GM19240 (cell line): ENCODE data around the gene PSMC3.

ENCODE experiments used
- DNase-seq: peaks from one replicate; pipeline ENCODE4 v3.0.0; 2011; ENCODE audit warnings: low spot score; ENCODE audit not compliant: insufficient read length

PSMC3 gene

DNA sequence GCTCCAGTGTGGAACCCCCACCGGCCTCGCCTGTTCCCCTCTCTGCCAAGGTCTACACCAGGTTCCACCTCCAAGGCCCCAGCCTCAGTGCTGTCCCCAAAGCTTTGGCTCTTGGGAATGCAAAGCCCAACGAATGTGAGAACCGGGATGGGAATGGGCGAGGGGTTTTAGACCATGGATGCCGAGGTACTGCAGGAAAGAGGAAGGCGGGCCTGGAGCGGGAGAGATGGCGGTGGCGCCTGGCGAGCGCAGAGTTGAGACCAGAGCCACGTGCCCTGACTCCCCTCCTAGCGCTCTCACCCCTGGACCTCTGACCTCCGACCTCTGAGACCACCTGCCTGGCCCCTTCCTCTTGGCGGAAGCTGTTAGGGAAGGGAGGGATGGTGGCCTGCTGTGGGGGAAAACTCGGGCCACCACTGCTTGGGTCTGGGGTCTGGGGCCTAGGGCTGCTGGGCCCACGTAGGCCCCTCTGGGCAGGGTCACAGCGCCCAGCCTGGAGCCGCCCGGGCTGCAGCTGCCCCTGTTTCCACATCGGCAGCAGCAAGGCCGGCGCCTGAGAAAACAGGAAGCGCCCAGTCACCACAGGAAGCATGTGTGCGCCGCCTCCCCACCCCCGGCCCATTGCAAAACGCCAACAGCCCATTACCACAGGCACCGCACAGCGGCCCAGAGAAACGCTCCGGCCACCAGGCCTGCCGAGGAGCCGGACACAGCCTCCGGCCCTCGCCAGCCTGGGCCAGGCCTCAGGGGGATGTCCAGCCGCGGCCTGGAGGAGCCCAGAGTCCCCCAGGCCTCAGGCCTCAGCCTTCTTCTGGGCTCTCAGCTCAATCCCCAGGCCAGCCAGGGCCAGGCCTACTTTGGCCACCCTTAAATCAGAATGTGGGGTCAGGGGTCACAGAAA is 31.7 kb downstream of the PSMC3 start:
- peak; percentile 81 for DNase-seq

GRCh38 chr11:47394050-47394321 is 32.3 kb downstream of the PSMC3 start:
- no peak for DNase-seq

DNA sequence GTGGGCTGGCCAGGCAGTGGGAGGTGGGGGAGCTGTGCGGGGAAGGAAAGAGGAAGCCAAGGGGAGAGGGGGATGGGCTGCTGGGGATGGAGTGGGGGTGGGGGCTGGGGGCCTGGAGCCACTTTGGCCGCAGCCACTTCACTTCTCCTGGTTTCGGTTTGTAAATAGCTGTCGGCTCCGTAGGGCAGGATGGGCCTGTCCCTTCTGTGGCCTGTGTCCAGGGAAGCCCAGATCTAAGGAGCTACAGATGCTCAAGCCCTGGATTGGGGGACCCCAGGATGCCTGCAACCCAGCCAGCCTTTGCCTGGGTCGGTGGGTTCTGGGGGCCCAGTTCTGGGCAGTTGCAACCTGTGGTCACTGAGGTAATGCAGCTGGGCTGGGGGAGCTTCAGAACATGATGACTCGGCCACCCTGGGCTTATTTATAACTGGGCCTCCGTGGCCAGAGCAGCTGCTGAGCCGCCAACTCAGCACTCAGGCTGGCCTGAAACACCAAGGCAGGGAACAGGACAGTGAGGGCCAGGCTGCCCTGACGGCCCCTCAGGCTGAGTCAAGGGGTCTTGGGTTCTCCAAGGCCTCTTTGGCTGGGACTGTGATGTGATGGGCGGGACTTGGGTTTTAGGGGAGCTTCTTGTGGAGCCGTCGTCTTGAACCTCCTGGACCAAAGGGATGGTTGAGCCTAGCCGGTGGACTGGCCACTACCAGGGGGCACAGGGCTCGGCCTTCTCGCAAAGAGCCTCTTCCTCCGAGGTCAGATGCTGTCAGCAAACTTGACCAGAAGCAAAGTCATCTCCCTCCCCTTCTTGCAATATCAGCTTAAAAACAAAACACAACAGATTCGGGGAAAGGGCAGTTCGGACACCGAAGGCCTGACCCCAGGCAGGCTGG is 32.8 kb downstream of the PSMC3 start:
- no peak for DNase-seq

- no peak for DNase-seq
Measured at GRCh38 chr11:47392546-47393162, 33.6 kb downstream of the PSMC3 start.

- DNase-seq = no peak
Measured at GRCh38 chr11:47391711-47392432, 34.4 kb downstream of the PSMC3 start.

GRCh38 chr11:47391077-47391583 is 35.1 kb downstream of the PSMC3 start:
- DNase-seq = no peak

- no peak for DNase-seq
Measured at GRCh38 chr11:47390422-47390760, 35.8 kb downstream of the PSMC3 start.

- no peak for DNase-seq
Measured at GRCh38 chr11:47389577-47390421, 36.4 kb downstream of the PSMC3 start.

DNA sequence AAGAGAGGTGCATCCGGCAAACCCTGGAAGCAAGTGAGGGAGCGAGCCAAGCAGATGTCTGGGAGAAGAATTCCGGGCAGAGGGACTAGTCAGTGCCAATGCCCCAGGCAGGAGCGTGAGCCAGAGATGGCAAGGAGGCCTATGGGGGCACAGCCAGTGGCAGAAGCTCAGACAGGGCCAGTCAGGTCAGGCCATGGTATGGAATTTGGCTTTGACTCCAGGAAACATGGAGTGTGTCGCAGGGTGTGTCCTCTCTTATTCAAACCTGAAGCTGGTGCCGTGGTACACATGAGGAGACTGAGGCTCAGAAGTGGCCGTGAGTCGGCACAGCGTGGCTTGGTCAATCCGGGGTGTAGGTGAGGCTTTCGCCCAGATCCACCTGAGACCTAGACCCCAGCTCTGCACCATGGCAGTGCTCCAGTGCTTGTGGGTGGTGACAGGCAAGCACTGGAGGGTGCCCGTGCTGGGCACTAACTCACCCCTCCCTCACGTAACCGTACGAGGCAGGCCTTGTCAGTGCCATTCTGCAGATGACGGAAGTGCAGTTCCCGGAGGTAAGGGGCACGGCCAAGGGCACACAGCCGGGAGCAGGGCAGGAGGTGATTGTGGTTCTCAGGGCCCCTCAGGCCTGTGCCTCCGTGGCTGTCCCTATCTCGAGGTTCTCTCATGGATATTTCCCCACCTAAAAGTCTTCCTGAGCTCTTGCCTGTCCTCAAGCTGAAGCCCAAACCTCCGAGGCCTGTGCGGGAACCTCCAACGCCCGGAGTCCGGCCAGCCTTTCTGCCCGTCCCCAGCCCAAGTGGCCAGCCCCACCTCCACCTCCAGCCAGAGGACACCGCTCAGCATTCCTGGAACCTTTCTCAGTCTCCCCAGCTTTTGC is 37.3 kb downstream of the PSMC3 start:
- DNase-seq = no peak

DNA sequence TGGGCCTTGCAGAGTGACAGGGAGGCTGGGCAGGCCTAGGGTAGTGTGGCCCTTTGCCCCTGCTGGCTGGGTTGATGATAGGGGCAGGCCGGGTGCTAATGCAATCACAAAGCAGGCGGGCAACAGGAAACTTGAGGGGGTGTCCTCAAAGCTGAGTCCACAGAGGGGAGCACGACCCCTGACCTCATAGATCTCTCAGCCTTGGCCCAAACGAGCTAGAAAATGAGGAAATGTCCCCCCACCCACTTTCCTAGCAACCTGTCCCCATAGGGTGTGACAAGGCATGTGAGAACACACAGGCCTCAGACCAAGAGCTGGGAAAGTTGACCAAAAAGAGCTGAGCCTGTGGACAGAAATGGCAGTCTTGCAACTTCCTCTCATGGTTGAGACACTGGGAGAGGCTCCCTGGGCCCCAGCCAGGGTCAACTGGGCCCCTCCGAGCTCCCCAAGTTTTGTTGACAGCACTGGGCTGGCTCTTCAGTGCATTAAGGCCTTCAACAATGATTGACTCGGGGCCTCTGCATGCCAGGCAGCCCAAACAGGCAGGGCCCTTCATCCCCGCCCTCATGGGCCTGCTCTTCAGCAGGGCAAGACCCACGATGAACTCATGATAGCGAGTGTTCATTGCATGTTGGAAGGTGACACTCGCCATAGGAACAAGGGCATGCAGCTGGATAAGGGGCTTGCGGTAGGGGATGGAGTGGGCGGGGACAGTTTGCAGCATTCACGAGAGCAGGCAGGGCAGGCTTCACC is 38.1 kb downstream of the PSMC3 start:
- no peak for DNase-seq

DNA sequence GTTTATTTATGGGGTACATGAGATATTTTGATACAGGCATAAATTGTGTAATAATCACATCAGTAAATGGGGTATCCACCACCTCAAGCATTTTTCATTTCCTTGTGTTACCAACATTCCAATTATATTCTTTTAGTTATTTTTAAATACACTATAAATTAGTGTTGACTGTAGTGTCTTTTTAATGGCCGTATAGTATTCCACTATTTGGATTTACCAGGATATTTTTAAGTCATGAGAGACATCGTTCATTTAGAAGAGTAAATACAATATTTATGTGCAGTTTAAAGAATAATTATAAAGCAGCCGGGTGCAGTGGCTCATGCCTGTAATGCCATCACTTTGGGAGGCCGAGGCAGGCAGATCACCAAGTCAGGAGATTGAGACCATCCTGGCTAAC is 41.7 kb downstream of the PSMC3 start:
- no peak for DNase-seq

DNA sequence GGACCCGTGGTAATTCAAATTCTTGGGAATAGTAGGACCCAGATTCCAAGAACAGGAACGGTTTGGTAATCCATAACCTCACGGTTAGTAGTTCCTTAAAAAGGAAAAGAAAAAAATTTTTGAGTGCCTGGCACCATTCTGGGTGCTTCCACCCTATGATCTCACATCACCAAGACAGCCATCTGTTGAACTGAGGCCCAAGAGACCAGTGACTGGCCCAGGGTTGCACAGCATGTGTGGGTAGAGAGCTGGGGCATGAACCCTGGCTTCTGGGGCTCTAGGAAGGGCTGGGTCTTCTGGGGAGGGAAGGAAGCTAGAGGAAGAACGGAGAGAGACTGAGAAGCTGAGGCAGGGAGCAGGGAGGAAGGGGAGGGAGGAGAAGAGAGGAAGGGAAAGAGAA is 43.2 kb downstream of the PSMC3 start:
- DNase-seq = no peak

GRCh38 chr11:47380078-47380477 is 46.2 kb downstream of the PSMC3 start:
- DNase-seq = no peak

- DNase-seq = no peak
Measured at GRCh38 chr11:47379317-47379716, 46.9 kb downstream of the PSMC3 start.

DNA sequence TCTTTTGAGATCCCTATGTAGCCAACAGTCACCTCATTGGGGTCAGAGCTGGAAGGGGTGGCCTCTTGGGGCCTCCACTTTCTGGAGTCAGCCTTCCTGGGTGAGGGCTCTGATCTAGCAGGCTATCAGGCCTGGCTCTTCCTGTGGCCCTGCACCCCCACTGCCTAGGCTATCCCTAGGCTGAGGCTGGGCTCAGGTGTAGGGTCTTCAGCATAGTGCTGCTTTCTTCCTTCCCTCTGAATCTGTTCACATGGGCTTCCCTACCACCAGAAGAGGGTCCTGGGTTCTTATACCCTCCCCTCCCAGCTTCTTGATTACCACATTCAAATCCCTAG is 47.4 kb downstream of the PSMC3 start:
- no peak for DNase-seq

- peak; percentile 89 for DNase-seq
Measured at GRCh38 chr11:47378010-47378835, 48.0 kb downstream of the PSMC3 start, which contains the start of gene SPI1. Gene SPI1, minus strand, starts transcription at chr11:47378547. Its CDS starts 194 bp downstream, at chr11:47378353.

DNA sequence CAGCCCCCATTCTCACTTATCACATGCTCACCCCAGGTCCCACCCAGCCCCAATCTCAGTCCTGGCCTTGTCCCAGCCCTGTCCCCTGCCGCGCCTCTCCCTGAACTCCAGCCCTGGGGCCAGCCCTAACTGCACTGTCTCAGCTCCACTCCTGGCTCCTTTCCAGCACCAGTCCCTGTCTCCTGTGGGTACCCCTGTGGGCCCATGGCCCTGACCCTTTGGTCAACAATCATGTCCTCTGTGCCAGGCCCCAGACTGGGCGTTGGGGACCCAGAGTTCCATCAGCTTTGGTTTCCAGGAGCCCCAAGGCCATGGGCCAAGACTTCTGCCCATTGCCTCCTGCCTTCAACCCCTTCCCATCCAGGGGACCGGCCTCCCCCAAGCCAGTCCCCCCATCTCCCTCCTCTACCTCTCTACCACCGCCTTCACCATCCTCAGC is 48.6 kb downstream of the PSMC3 start:
- DNase-seq = no peak
